Subcutaneous abdominal adipose tissue (tissue), 5 donors: ENCODE data around the gene LSMEM2.
"Not testable (repeated sequence)": the region's sequence is repeated elsewhere in the genome, so short reads cannot be mapped to it uniquely, and the experiment has no call there.

Experiments
- H3K27ac ChIP-seq: one replicate; pipeline ENCODE4 v1.7.0; 2013; ENCODE audit warnings: low read depth, mild to moderate bottlenecking, inconsistent platforms, low read length, moderate library complexity
- H3K27me3 ChIP-seq, 5 donors: one replicate each; pipeline ENCODE4 v1.7.0; 2013; ENCODE audit warnings: low read length in 5 of 5, inconsistent platforms in 1 of 5; ENCODE audit not compliant: control insufficient read depth in 5 of 5, insufficient read depth in 4 of 5
- H3K36me3 ChIP-seq, 5 donors: one replicate each; pipeline ENCODE4 v1.7.0; 2013; ENCODE audit warnings: low read length in 5 of 5; ENCODE audit not compliant: control insufficient read depth in 5 of 5, insufficient read depth in 5 of 5
- H3K4me1 ChIP-seq, 5 donors: one replicate each; pipeline ENCODE4 v1.7.0; 2013; ENCODE audit warnings: low read length in 5 of 5, mild to moderate bottlenecking in 3 of 5, moderate library complexity in 1 of 5; ENCODE audit not compliant: control insufficient read depth in 5 of 5, insufficient read depth in 5 of 5
- H3K4me3 ChIP-seq, 5 donors: one replicate each; pipeline ENCODE4 v1.7.0; 2013; ENCODE audit warnings: low read length in 5 of 5, low read depth in 1 of 5
- H3K9ac ChIP-seq, 5 donors: one replicate each; pipeline ENCODE4 v1.7.0; 2013; ENCODE audit warnings: low read length in 5 of 5, mild to moderate bottlenecking in 4 of 5, moderate library complexity in 3 of 5
- H3K9me3 ChIP-seq, 5 donors: one replicate each; pipeline ENCODE4 v1.7.0; 2013; ENCODE audit warnings: low read length in 5 of 5; ENCODE audit not compliant: control insufficient read depth in 5 of 5
- donor health status: healthy.
- donor health status: healthy.
- donor health status: healthy.
- donor health status: healthy.
- donor health status: healthy.

LSMEM2 gene

GRCh38 chr3:50302095-50303012 is 23.5 kb downstream of the LSMEM2 start:
- Histone ChIP-seq H3K4me3 (peak overlapping the region in 3 of 5 donors; percentile 38 to 49 (median 42)), H3K27ac (peak overlapping the region; percentile 57), H3K9ac (peak overlapping the region in 2 of 5 donors; percentile 60 to 66), H3K27me3 (no peaks in the 10 kb centered on the region), H3K36me3 (peaks cover 0 to 2% (median 0%) of the 10 kb centered on the region in 5 donors), H3K9me3 (no peaks in the 10 kb centered on the region), H3K4me1 (peaks cover 14 to 52% (median 41%) of the 10 kb centered on the region in 5 donors)

- no peaks in the 10 kb centered on the region for H3K27me3 ChIP-seq
- no peaks in the 10 kb centered on the region for H3K9me3 ChIP-seq
- H3K36me3 ChIP-seq: no peaks in the 10 kb centered on the region
- peak within 1 kb of the TSS in 2 of 5 donors; percentile 60 to 66 for H3K9ac ChIP-seq
- H3K4me3 ChIP-seq: peak within 1 kb of the TSS in 4 of 5 donors; percentile 38 to 51 (median 46)
- H3K4me1 ChIP-seq: peaks cover 14 to 46% (median 37%) of the 10 kb centered on the region in 5 donors
- peak within 1 kb of the TSS; percentile 57 for H3K27ac ChIP-seq
Observed at GRCh38 chr3:50303013-50303815, 24.3 kb downstream of the LSMEM2 start, which contains the start of gene HYAL1. HYAL1 (minus strand) TSS chr3:50303574; CDS start chr3:50302956, 618 bp downstream.

GRCh38 chr3:50304601-50305000 is 25.7 kb downstream of the LSMEM2 start:
- Histone ChIP-seq H3K9ac (no peak overlapping the region), H3K36me3 (no peaks in the 10 kb centered on the region), H3K27me3 (no peaks in the 10 kb centered on the region), H3K27ac (no peak overlapping the region), H3K4me1 (peaks cover 13 to 37% (median 27%) of the 10 kb centered on the region in 5 donors), H3K9me3 (no peaks in the 10 kb centered on the region), H3K4me3 (no peak overlapping the region)

GRCh38 chr3:50312041-50312440 is 33.2 kb downstream of the LSMEM2 start:
- H3K9me3 ChIP-seq, H3K4me3 ChIP-seq, H3K27ac ChIP-seq, H3K9ac ChIP-seq, H3K27me3 ChIP-seq: not testable (repeated sequence)
- Histone ChIP-seq H3K4me1 (peaks cover 3 to 23% (median 17%) of the 10 kb centered on the region in 5 donors), H3K36me3 (peaks cover 0 to 27% (median 20%) of the 10 kb centered on the region in 5 donors)

GRCh38 chr3:50314342-50314741 is 35.5 kb downstream of the LSMEM2 start:
- Histone ChIP-seq H3K27ac (peak overlapping the region; percentile 25), H3K36me3 (peaks cover 0 to 46% (median 42%) of the 10 kb centered on the region in 5 donors), H3K4me3 (no peak overlapping the region), H3K9ac (peak overlapping the region in 1 of 5 donors; percentile 5), H3K4me1 (peaks cover 16 to 46% (median 37%) of the 10 kb centered on the region in 5 donors), H3K27me3 (no peaks in the 10 kb centered on the region), H3K9me3 (no peaks in the 10 kb centered on the region)

- peak overlapping the region; percentile 25 for H3K27ac ChIP-seq
- H3K9me3 ChIP-seq: no peaks in the 10 kb centered on the region
- no peaks in the 10 kb centered on the region for H3K27me3 ChIP-seq
- H3K4me1 ChIP-seq: peaks cover 20 to 51% (median 42%) of the 10 kb centered on the region in 5 donors
- no peak overlapping the region for H3K4me3 ChIP-seq
- peaks cover 0 to 51% (median 47%) of the 10 kb centered on the region in 5 donors for H3K36me3 ChIP-seq
- H3K9ac ChIP-seq: no peak overlapping the region
Observed at GRCh38 chr3:50314816-50315215, 35.9 kb downstream of the LSMEM2 start.

- H3K4me1 ChIP-seq: peaks cover 26 to 63% (median 52%) of the 10 kb centered on the region in 5 donors
- H3K36me3 ChIP-seq: peaks cover 0 to 54% (median 49%) of the 10 kb centered on the region in 5 donors
- H3K27ac ChIP-seq: peak overlapping the region; percentile 23
- H3K27me3 ChIP-seq: no peaks in the 10 kb centered on the region
- peak overlapping the region in 1 of 5 donors; percentile 53 for H3K9ac ChIP-seq
- H3K4me3 ChIP-seq: no peak overlapping the region
- H3K9me3 ChIP-seq: no peaks in the 10 kb centered on the region
Observed at GRCh38 chr3:50316657-50317242, 37.9 kb downstream of the LSMEM2 start.

- Histone ChIP-seq H3K4me1 (peaks cover 26 to 68% (median 57%) of the 10 kb centered on the region in 5 donors), H3K27me3 (no peaks in the 10 kb centered on the region), H3K36me3 (peaks cover 0 to 54% (median 49%) of the 10 kb centered on the region in 5 donors), H3K9ac (peak overlapping the region in 1 of 5 donors; percentile 53), H3K4me3 (no peak overlapping the region), H3K27ac (peak overlapping the region; percentile 23), H3K9me3 (no peaks in the 10 kb centered on the region)
Observed at GRCh38 chr3:50317300-50317699, 38.4 kb downstream of the LSMEM2 start.

GRCh38 chr3:50318163-50318562 is 39.3 kb downstream of the LSMEM2 start:
- H3K27me3 ChIP-seq: no peaks in the 10 kb centered on the region
- no peaks in the 10 kb centered on the region for H3K9me3 ChIP-seq
- H3K27ac ChIP-seq: no peak overlapping the region
- H3K4me3 ChIP-seq: peak overlapping the region in 2 of 5 donors; percentile 79 to 81
- peaks cover 26 to 77% (median 66%) of the 10 kb centered on the region in 5 donors for H3K4me1 ChIP-seq
- peaks cover 0 to 54% (median 49%) of the 10 kb centered on the region in 5 donors for H3K36me3 ChIP-seq
- H3K9ac ChIP-seq: peak overlapping the region in 2 of 5 donors; percentile 28 to 33
